Muscle of back (tissue), 11 donors: Measurements from ENCODE around the gene CTPS1. TPM values are rescaled to one million over a fixed set of nuclear protein-coding genes. Genes with fewer than 3 reads are reported as not detected.

ENCODE experiments used
- DNase-seq, 3 donors: peaks; one replicate each; pipeline versions ENCODE4 v3.0.0 to v3.0.0-alpha.2; 2013
- polyA plus RNA-seq, 10 donors: library from polyadenylated mRNA; unstranded; fragments of 120-200 nt; gene quantifications; one replicate each; pipeline ENCODE4 v1.2.1, GENCODE V29; 2013; ENCODE audit not compliant: insufficient read length in 10 of 10

Gene CTPS1
- polyA plus RNA-seq, 10 donors = 16.2 to 30.3 (median 19.1) TPM

- DNase-seq = no peak
Observed at GRCh38 chr1:40965531-40965930, 14.0 kb upstream of the CTPS1 start.

DNA sequence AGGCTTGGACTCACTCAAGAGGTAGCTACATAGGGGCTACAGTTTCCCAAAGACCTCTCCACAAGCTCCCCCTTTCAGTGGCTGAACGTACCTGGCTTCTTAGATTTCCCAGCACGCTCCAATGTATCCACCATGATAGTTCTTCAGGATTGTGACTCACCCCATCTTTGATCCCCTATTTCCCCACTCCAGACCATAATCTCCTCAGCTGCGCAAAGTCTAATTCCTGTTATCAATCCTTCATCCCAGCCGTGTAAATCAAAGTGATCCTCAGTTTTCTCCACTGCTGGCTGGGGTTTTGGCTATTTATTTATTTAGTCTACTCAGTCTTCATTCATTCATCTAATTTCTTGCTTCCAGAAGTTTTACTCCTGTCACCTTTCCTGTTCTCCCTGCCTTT lies 13.1 kb upstream of the CTPS1 start:
- no peak for DNase-seq

DNA sequence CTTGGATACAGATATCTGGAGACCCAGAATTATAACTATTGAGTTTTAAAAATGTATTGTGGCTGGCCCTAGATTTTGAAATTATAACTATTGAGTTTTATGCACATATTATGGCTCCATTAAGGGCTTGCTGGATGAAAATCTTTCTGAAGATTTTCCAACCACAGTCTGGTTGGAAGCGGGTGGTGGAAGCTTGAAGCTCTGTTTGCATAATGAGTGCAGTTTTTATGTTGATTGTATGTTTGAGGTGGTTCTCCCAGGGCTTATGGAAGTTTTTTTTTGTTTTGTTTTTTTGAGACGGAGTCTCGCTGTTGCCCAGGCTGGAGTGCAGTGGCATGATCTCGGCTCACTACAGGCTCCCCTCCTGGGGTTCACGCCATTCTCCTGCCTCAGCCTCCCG lies 10.1 kb upstream of the CTPS1 start:
- no peak for DNase-seq

GRCh38 chr1:40971966-40972365 lies 7.5 kb upstream of the CTPS1 start:
- DNase-seq = no peak

DNA sequence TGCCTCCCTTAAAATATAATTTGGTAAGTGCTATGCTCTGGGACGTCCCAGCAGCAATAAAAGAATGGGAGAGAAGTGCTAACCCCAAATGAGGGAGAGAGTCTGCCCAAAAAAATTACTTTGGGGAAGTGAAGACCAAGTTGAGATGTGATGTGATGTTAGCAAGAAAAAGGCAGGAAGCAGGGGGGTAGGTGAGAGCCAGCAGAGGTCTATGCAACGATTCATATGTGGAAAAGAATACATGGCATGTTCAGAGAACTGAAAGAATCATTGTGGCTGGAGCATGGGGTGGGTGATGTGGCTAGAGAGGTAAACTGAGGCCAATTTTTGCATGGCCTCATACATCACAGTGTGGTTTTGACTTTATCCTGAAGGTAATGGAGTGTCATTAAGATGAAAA lies 5.6 kb upstream of the CTPS1 start:
- DNase-seq = no peak

DNA sequence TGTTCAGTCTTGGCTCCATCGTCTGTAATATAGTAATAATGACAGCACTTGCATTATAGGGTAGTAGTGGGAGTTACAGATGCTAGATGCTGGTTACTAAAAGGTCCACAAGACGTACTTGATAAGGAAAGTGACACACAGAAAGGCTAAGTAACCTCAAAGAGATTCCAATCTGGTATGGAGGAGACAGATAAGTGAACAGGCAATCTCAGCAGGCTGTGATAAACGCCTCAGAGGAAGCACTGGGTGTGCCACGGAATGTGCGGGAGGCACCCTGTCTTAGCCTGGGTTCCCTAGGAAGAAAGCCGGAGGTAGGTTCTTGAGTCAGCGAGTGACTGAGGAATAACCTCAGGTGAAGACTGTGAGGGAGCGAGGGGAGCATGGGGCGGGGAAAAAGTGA lies 4.6 kb upstream of the CTPS1 start:
- DNase-seq = no peak

DNA sequence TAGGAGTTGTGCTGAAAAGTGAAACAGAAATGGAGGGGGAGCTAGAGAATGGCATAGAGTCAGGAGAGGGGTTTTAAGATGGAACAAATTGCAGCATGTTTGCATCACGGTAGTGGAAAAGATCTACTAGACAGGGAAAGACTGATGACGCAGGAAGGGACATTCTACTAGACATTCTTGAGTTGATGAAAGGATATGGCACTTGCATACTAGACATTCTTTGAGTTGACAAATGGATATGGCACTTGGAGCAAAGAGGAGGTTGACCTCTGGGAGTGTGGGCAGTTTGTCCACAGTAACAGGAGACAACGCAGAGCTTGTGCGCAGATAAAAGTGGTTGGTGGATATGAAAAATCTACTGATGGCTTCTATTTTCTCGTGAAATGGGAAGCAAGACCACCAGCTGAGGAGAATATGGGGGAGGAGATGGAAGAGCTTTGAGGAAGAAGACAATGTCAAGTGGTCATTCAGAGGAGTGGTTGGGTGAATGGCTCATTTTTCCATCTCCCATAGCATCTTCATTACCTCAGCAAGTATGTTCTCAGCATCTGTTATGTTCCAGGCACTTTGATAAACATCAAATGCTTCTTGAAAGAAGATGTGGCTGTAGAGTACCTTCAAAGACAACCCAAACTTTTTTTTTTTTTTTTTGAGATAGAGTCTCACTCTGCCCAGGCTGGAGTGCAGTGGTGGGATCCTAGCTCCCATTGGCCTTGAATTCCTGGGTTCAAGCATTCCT lies 2.4 kb upstream of the CTPS1 start:
- DNase-seq = peak in 1 of 3 donors; percentile 69

GRCh38 chr1:40977716-40978115 lies 1.8 kb upstream of the CTPS1 start:
- DNase-seq = no peak

DNA sequence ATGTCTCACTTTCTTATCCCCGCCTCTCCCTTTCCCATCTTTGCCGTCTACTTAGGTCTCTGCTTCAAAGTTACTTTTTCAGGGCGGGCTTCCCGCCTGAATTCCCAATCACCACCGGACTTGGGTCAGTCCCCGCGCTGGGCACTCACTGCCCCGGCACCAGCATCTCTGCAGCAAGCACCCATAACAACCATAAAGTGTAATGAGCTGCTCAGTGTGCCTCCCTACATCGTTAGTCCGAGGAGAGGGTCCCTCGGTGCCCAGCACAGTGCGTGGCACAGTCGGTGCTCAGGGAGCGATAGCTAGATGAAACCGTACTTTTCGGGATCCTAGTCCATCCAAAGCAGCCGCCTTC lies 633 bp upstream of the CTPS1 start:
- DNase-seq = no peak

- no peak for DNase-seq
Observed at GRCh38 chr1:40980068-40980452, 564 bp downstream of the CTPS1 start.

DNA sequence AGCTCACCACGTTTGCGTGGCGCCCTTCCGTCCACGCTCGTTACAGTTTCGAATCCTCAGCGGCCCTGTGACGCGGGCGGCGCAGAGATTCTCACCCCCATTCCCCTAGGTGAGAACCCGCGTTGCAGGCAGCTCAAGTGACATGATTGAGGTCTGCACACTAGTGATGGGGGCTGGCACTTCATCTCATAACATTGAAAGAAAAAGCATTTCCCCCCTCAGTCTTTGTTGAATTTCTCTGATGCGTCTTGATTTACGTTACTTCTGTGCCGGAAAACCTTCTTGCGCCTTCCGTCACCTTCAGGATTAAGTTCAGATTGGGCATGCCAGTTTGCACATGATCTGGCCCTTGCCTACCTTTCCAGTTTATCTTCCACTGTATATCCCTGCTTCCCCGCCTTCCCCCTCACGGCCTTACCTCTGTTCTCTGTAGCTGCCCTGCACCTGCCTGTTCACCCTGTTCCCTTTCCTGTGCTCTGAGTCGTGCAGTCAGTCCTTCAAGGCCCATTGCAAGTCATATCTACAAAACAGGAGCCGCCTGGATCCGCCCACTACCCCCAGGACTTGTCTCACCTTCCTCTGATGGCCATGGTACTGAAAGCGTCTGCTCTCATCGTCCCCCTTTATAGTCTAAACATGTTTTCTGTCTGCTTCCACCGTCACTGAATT lies 1.1 kb downstream of the CTPS1 start:
- peak in 2 of 3 donors; percentile 17 to 46 for DNase-seq

GRCh38 chr1:40981691-40982448 lies 2.4 kb downstream of the CTPS1 start:
- peak in 2 of 3 donors; percentile 49 to 83 for DNase-seq

DNA sequence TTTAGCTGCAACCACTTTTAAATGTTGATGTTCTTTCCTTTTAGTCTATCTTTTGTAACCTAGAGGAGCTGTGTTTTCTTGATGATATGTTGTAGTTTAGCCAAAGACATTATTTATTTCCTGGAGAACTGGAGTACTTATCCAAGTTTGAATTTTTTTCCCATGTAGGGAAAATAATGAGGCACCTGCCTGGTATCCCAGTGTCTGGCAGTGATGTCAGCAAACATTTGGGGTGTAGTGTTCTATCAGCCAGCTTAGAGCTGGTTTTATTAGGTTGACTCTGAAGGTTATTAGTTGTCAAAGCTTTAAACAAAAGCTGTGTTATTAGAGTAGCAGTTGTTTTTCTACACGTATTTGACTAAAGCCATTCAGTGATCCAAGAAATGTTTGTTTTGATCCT lies 3.2 kb downstream of the CTPS1 start:
- peak in 1 of 3 donors; percentile 35 for DNase-seq

DNA sequence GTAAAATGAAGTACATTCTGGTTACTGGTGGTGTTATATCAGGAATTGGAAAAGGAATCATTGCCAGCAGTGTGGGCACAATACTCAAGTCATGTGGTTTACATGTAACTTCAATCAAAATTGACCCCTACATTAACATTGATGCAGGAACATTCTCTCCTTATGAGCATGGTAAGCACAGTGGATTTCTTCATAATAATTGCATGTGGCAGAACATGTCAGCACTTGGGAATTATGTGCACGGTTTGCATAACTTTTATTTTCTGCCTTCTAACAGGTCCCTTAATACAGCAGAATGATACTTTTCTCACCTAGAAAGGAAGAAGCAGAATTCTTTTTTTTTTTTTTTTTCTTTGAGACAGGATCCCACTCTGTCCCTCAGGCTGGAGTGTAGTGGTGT lies 3.8 kb downstream of the CTPS1 start:
- no peak for DNase-seq

DNA sequence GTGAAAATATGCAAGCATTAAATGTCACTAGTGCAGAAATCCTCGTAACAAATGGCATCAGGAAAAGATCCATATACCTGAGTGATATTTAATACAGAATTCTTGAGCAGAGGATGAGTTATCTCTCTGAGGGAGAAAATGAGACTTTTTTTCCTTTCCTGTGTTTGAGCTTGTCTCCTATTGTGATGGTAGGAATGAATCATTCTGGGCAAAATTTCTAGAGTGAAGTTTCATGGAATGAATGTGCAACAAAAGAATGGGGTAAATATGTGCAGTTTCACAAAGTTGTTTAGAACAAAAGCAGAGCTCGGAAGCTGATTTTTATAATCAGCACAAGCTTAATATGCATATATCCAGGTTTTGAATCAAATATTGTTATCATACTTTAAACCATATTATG lies 4.6 kb downstream of the CTPS1 start:
- peak in 2 of 3 donors; percentile 20 to 37 for DNase-seq

DNA sequence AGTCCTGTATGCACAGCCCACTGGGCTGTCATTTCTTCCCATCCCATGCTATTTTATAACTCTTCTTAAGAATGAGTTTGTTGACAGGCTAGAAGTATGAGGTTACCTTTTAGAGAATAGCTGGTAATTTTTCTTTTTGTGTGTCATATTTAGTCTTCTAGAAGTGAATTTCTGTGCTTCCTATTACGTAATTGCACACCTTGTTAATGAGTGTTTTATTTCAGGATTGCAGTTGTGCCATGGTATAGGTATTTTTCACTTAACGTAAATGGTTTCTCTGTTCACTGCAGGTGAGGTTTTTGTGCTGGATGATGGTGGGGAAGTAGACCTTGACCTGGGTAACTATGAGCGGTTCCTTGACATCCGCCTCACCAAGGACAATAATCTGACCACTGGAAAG lies 5.0 kb downstream of the CTPS1 start:
- no peak for DNase-seq

- peak in 2 of 3 donors; percentile 22 to 56 for DNase-seq
Observed at GRCh38 chr1:40985161-40985560, 5.7 kb downstream of the CTPS1 start.

DNA sequence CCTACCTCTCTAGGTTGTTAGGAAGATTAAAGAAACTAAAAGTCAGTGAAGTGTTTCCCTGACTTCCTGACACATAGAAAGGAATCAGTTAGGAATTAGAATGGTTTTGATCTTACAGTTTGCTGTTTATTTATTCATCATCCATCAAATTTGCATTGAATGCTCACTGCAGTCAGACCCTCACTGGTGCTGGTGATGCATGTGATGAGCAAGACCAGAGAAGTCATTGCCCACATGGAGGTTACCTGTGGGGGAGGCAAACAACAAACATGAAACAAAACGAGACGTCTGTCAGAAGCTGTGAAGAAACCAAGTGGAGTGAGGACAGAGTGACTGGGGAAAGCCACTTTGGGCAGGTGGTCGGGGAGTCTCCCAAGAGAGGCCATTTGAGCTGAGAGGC lies 6.4 kb downstream of the CTPS1 start:
- DNase-seq = no peak

DNA sequence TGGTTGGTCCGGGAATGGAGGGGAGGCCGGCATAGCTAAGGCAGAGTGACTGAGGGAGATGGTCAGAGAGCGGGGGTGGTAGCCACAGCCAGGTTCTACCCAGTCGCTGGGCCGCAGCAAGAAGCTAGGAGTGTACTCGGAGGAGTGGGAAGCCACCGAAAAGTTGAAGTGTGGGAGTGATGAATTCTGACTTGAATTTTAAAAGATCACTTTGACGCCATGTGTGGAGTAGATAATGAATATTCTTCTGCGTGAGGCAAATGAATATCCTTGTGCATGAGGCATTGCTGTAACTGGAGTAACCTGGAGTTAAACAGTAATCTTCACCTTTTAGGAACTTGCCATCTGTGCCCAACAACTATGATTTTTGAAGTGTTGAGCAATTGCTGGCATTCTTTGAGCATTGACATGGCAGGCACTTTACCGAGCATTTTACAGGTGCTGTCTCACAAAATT lies 6.9 kb downstream of the CTPS1 start:
- DNase-seq = no peak

- peak in 2 of 3 donors; percentile 64 to 90 for DNase-seq
Observed at GRCh38 chr1:40986956-40987355, 7.5 kb downstream of the CTPS1 start.

DNA sequence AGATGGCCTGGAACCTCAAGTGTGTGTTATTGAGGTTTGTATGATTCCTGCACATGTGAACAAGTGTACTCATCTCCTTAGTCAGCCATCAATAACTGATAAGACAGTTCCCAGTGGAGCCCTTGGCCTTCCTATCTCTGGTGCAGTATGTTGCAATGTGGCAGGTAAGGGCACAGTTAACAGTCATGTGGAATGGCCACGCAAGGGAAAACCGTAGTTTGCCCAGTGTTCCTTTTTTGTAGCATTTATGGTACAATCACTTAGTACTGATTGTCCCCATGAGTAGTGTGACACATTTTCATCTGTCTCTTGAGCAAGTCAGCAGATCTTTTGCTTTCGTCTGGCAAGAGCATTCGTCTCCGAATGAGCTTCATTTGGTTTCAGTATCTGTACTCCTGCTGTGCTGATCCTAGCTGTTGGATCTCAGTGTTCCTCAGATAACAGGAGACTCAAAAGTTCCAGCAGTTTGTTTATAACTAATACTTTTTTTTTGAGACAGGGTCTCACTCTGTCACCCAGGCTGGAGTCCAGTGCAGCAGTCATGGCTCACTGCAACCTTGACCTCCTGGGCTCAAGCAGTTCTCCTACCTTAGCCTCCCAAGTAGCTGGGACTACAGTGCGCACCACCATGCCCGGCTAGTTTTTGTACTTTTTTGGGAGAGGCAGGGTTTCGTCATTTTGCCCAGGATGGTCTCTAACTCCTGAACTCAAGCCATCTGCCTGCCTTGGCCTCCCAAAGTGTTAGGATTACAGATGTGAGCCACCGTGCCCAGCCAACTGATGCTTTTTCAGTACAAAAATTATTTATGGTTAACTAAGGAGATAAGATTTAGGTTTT lies 8.2 kb downstream of the CTPS1 start:
- no peak for DNase-seq

DNA sequence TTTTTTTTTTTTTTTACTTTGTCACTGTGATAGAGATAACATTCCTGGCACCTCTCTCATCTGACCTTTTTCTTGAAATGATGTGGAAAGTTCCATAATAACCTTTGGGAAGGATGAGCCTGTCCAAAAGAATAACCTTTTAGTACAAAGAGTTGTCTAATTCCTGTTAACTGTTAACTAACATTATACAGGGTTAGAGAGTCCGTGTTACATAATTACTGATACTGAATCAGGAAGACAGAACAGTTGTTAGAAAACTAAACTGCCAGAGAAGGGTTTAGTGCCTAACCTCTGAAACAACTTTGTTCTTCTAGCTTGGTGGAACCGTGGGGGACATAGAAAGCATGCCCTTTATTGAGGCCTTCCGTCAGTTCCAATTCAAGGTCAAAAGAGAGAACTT lies 8.8 kb downstream of the CTPS1 start:
- no peak for DNase-seq
